ENCODE data around the gene ARL5A.

DNA sequence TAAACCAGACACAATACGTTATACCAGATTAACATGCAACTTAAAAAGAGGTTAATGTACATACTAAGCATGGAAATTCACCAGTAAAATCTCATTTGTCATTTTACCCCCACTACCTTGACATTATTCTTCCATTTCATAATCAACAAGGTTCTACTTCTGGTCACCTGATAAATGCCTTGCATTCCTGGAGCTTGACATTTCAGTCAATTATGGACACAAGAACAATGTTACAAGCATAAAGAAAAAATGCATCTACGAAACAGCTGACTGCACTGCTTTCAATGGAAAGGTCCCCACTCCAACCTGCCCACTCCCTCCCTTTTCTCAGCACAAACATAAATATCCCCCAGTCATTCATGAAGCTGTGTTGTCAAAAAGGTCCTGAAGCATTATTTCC lies 31.4 kb downstream of the ARL5A start:
- TF ChIP-seq, protein P1, sequence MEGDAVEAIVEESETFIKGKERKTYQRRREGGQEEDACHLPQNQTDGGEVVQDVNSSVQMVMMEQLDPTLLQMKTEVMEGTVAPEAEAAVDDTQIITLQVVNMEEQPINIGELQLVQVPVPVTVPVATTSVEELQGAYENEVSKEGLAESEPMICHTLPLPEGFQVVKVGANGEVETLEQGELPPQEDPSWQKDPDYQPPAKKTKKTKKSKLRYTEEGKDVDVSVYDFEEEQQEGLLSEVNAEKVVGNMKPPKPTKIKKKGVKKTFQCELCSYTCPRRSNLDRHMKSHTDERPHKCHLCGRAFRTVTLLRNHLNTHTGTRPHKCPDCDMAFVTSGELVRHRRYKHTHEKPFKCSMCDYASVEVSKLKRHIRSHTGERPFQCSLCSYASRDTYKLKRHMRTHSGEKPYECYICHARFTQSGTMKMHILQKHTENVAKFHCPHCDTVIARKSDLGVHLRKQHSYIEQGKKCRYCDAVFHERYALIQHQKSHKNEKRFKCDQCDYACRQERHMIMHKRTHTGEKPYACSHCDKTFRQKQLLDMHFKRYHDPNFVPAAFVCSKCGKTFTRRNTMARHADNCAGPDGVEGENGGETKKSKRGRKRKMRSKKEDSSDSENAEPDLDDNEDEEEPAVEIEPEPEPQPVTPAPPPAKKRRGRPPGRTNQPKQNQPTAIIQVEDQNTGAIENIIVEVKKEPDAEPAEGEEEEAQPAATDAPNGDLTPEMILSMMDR (IDR thresholded peaks at IDR 0.05 in 2 of 3, conservative IDR thresholded peaks at IDR 0.05 in 1 of 3; ENCODE audit: insufficient read depth in 2 of 3, low read depth in 1 of 3, low read length in 3 of 3) = no peak
- TF ChIP-seq, protein P2, sequence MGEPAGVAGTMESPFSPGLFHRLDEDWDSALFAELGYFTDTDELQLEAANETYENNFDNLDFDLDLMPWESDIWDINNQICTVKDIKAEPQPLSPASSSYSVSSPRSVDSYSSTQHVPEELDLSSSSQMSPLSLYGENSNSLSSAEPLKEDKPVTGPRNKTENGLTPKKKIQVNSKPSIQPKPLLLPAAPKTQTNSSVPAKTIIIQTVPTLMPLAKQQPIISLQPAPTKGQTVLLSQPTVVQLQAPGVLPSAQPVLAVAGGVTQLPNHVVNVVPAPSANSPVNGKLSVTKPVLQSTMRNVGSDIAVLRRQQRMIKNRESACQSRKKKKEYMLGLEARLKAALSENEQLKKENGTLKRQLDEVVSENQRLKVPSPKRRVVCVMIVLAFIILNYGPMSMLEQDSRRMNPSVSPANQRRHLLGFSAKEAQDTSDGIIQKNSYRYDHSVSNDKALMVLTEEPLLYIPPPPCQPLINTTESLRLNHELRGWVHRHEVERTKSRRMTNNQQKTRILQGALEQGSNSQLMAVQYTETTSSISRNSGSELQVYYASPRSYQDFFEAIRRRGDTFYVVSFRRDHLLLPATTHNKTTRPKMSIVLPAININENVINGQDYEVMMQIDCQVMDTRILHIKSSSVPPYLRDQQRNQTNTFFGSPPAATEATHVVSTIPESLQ (CRISPR knock-in tag; IDR thresholded peaks at IDR 0.05) = no peak
- TF ChIP-seq ZNF79 (CRISPR knock-in tag; IDR thresholded peaks at IDR 0.05; ENCODE audit: low read depth) (no peak), TBP (optimal IDR thresholded peaks at IDR 0.05; ENCODE audit: low read depth, low read length) (no peak), ETV5 (CRISPR knock-in tag; IDR thresholded peaks at IDR 0.05; ENCODE audit: low read depth) (no peak), NR1H2 (CRISPR knock-in tag; IDR thresholded peaks at IDR 0.05) (no peak), ZNF561 (CRISPR knock-in tag; conservative IDR thresholded peaks at IDR 0.05) (no peak), ZFP36 (IDR thresholded peaks at IDR 0.05; ENCODE audit: low read depth, low read length, partially characterized antibody) (no peak), EP300 (IDR thresholded peaks at IDR 0.05; ENCODE audit: low read length) (no peak), PYGO2 (tag; IDR thresholded peaks at IDR 0.05) (no peak)
- TF ChIP-seq, protein P3, sequence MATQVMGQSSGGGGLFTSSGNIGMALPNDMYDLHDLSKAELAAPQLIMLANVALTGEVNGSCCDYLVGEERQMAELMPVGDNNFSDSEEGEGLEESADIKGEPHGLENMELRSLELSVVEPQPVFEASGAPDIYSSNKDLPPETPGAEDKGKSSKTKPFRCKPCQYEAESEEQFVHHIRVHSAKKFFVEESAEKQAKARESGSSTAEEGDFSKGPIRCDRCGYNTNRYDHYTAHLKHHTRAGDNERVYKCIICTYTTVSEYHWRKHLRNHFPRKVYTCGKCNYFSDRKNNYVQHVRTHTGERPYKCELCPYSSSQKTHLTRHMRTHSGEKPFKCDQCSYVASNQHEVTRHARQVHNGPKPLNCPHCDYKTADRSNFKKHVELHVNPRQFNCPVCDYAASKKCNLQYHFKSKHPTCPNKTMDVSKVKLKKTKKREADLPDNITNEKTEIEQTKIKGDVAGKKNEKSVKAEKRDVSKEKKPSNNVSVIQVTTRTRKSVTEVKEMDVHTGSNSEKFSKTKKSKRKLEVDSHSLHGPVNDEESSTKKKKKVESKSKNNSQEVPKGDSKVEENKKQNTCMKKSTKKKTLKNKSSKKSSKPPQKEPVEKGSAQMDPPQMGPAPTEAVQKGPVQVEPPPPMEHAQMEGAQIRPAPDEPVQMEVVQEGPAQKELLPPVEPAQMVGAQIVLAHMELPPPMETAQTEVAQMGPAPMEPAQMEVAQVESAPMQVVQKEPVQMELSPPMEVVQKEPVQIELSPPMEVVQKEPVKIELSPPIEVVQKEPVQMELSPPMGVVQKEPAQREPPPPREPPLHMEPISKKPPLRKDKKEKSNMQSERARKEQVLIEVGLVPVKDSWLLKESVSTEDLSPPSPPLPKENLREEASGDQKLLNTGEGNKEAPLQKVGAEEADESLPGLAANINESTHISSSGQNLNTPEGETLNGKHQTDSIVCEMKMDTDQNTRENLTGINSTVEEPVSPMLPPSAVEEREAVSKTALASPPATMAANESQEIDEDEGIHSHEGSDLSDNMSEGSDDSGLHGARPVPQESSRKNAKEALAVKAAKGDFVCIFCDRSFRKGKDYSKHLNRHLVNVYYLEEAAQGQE (IDR thresholded peaks at IDR 0.05; ENCODE audit: borderline replicate concordance) = no peak
- TF ChIP-seq, protein P3 (CRISPR knock-in tag; IDR thresholded peaks at IDR 0.05; ENCODE audit: low read depth) = no peak
- TF ChIP-seq, protein P4, sequence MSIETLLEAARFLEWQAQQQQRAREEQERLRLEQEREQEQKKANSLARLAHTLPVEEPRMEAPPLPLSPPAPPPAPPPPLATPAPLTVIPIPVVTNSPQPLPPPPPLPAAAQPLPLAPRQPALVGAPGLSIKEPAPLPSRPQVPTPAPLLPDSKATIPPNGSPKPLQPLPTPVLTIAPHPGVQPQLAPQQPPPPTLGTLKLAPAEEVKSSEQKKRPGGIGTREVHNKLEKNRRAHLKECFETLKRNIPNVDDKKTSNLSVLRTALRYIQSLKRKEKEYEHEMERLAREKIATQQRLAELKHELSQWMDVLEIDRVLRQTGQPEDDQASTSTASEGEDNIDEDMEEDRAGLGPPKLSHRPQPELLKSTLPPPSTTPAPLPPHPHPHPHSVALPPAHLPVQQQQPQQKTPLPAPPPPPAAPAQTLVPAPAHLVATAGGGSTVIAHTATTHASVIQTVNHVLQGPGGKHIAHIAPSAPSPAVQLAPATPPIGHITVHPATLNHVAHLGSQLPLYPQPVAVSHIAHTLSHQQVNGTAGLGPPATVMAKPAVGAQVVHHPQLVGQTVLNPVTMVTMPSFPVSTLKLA (conservative IDR thresholded peaks at IDR 0.05) = no peak

Data from K562 (cell line).